Occipital lobe (tissue), 2 donors: ENCODE data around the gene S100A11. TPM values are rescaled to one million over a fixed set of nuclear protein-coding genes. Genes with fewer than 3 reads are reported as not detected.

ENCODE experiments used
- DNase-seq: peaks from one replicate; lab custom pipeline; 2025; lab: John Stamatoyannopoulos, UW
- total RNA-seq: library from RNA; depleted of rRNA; stranded (reverse); fragments of >200 nt; gene quantifications from one replicate; pipeline ENCODE4 v1.2.3, GENCODE V29; 2014

The S100A11 gene
- total RNA-seq, 1 donor from 2014 or later: 0.78 TPM

- no peak for DNase-seq
These were observed 3.1 kb upstream of the S100A11 start for GRCh38 chr1:152039886-152040285.

- DNase-seq: no peak
These were observed 2.7 kb upstream of the S100A11 start for GRCh38 chr1:152039461-152039860.

GRCh38 chr1:152038871-152039270, 2.1 kb upstream of the S100A11 start:
- DNase-seq: no peak

DNA sequence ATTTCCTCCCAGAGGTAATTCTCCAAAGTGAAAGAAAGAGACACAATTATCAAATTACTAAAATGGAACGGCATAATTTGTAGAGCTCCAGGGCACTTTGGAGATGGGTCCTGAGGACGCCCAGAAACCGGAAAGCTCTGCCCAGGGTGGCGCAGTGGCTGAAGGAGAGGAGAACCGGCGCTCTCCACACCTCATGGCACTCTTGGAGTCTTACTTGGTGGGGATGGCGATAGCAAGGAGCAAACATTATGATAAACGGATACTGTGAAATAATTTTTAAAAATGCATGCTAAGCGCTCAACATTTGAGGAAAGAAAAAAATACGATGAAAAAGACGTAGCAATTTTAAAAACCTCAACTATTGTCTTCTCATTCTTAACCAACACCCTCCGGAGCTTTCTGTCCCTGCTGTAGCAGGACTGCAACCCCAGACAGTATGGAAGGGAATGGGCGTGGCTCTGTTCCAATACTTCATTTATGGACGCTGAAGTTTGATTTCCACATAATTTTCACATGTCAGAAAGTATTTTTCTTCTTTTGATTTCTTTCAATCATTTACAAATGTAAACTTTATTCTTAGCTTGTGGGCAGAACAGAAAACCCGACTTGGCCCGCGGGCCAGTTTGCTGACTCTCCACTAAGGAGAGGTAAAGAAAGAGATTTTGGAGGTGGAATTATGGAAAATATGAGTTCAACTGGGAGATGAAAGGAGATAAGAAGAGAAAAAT, 1.1 kb downstream of the S100A11 start:
- no peak for DNase-seq

DNA sequence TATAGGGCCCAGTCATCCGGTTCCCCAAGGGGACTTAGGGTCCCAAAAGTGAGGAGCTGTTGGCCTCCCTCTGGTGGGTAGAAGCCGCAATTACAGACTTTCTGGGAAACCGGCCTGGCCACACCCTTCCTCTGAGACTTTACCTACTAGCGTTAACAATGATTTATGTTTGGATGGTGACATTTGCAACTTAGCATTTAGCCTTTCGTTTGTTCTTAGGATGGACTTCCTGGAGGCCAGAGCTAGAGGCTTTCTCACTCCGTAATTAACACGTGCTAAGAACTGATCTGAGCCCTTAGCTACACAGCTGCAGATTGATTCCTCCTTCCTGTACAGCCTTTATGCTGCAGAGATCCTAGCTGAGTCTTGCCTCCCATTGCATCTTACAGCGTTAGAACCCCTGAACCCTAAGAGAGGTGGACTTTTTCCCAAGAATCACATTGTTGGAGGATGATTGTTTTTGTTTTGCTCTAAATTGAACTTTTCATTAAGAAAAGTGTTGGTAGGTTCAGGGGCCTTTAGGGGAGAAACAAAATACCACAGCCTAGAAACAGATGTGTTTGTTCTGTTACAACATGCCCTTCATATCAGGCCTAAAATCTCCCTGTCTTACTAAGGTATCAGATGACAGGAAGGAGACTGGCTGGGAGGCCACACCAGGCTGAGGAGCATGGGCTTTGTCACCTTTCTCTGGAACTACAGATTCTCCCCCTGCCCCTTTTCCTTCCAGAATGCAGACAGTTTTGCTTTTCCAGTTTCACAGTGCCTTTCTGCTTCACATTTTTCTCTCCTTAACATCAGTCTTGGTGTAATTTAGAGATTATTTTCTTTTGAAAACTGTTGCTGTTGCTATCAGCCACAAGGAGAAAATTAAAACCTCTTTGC, 1.9 kb downstream of the S100A11 start:
- DNase-seq: no peak

GRCh38 chr1:152034324-152034653, 2.5 kb downstream of the S100A11 start:
- no peak for DNase-seq

GRCh38 chr1:152029929-152030211, 6.9 kb downstream of the S100A11 start:
- no peak for DNase-seq

GRCh38 chr1:152029144-152029928, 7.5 kb downstream of the S100A11 start:
- no peak for DNase-seq

GRCh38 chr1:152026895-152027294, 9.9 kb downstream of the S100A11 start:
- DNase-seq: no peak

DNA sequence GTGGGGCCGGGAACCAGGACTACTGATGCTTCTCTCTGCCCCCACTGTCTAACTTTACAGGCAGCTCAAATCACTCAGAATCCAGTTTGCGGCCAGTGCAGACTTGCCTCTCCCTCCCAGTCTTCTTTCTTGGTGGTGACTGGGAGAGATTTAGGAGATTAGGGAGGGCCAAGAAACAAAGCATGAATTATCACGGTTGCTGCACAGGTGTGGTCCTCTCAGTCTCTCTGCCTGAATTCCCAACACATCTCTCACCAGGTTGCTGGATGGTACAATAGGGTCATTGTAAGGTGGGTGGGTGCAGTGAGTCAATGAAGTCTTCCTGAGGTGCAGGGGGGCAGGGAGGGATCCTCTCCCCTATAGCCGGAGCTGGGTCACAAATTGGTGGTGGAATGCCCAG, 12.6 kb downstream of the S100A11 start:
- no peak for DNase-seq

DNA sequence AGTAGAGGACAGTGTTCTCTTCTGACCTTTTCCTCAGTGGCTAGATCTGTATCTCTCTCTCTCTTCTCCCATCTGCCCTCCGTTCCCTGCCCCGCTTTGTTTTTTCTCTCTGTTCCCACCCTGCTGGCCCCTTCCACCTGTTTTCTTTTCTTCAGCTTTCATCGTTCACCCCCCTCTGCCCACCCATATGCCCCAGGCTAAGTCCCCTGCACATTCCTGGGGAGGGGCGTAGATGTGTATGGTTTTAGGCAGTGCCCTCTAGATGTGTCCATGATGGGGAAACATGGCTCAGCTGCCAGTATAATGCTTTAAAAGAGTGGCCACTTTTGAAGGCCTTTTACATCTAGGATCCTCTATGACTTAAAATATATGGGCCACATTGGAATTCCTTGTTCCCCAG, 13.6 kb downstream of the S100A11 start:
- DNase-seq: no peak

DNA sequence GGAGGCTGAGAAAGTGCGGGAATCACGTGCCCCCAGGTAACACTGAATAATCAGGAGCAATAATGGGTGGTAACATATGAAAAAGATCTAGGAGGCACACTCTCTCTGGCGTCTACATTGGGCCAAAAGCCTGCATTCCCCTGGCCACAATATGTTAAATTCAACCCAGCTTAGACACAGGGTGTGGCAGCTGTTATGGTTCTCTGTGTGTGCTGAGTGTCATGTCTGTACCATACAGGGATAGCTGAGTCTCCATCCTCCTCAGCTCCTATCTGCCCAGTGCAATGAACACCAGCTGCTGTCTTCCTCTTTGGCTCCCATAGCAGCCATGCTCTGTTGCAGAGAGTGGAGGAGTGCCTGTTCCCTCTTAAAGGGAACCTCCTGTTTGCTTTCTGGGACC, 14.3 kb downstream of the S100A11 start:
- no peak for DNase-seq

DNA sequence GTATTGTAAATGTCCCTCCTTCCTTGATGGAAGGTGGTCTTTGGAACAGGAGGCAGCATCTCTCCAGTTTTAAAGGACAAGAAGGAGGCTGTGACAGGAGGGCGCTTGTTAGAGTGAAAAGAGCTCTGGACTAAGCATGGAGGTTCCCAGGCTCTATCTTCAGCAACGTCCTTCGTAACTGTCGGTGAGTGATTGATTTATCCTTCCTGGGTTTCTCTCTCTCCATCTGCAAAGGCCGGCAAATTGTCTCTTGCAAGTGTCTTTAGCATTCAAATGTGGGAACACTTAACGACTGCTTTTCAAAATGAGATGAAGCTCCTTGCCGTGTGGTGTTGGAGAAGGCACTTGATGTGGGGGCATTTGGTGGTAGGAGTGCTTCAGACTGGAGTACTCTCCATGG, 15.2 kb downstream of the S100A11 start:
- no peak for DNase-seq

- no peak for DNase-seq
These were observed 16.0 kb downstream of the S100A11 start for GRCh38 chr1:152020849-152021248.

GRCh38 chr1:152018537-152018936, 18.3 kb downstream of the S100A11 start:
- DNase-seq: no peak

- no peak for DNase-seq
These were observed 21.0 kb downstream of the S100A11 start for GRCh38 chr1:152015766-152016165.

DNA sequence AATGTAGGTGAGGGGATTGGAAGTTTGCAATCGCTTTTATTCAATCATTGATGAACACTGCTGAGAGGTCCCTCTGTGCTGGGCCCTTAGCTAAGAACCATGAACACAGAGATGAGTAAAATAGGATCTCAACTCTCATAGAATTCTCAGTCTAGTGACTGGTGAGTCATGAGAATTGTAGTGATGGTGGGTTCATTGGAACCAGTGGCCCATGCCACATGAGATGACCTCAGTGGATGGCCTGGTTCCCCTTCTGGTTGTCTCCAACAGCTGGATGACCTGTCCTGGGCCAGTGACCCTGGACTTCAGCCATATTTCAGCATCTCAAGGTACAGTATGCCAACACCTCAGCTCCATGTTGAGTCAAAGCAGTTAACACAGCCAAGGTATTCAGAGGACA, 21.9 kb downstream of the S100A11 start:
- DNase-seq: no peak

DNA sequence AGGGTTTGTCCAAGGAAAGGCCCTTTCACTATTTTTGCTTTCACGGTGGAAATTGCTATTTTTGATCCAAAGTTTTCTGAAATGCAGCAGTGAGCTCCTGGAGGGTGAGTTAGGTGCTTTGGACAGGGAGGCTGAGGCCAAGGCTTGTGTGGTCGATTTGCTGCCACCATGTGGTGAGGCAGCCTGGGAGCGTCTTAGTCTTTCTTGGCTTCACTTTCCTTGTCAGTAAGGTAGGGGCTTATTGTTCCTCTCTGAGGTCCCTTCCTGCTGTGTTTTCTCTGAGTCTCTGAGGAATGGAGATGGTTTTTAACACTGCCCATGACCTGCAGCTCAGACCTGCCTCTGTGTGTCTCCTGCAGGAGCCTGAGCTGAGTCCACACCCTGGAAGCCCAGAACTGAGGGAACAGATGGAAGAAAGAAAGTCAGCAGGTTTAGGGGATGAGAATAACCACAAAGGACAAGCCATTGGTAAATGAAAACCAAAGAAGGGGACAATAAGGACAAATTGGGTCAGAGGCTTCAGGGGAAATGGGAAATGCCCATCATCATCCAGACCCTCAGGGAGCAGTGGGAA, 23.1 kb downstream of the S100A11 start:
- DNase-seq: no peak

- DNase-seq: no peak
These were observed 27.1 kb downstream of the S100A11 start for GRCh38 chr1:152009691-152010090.

- no peak for DNase-seq
These were observed 29.8 kb downstream of the S100A11 start for GRCh38 chr1:152007047-152007446.

DNA sequence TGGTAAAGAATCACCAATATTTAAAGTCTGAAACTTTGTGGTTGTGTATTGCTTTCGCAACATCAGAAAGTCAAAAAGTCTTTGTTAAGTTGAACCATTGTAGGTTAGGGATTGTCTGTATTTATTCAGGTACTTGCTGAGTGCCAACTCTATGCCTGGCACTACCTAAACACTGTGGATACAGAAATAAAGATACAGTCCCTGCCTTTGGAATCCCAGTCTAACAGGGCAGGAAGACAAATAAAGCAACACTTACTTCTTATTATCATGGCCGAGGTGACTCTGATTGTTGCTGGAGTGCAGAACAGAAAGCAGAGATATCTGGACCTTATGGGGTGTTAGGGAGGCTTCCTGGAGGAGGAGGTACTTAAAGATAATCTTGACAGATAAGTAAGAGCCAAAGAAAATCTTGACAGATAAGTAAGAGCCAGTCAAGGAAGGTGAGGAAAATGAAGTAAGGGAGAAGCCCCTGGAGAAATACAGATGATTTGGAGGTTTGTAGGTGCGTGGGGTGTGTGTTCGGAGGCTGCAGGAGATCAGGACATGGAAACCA, 31.4 kb downstream of the S100A11 start:
- no peak for DNase-seq
